GM12878 (cell line): ENCODE measurements around the gene UNC45A. TPM values are rescaled to one million over a fixed set of nuclear protein-coding genes. Genes with fewer than 3 reads are reported as not detected.

Experiments used
- ATAC-seq: fragments of 200-7000 bp; cut with Tn5 transposase; 3 replicates; pipeline ENCODE4 v1.9.1; 2020; ENCODE audit warnings: mild to moderate bottlenecking, moderate library complexity
- BruUV-seq: library from RNA; stranded (reverse); fragments of 400-500 nt; replicated peaks from 2 replicates; lab custom pipeline; 2021; lab: Mats Ljungman, UMichigan
- CTCF ChIA-PET: fragments of 300-600 bp; sonication (Branson Sonifier 250); formaldehyde crosslinking; extraction: SDS; loops from one replicate; lab custom pipeline; 2021; ENCODE audit warnings: inconsistent platforms; lab: Yijun Ruan, JAX
- POLR2A ChIA-PET: fragments of 350-600 bp; formaldehyde crosslinking; extraction: SDS; loops from one replicate; lab custom pipeline; 2021; ENCODE audit warnings: inconsistent platforms; lab: Charles Lee
- RAD21 ChIA-PET: fragments of 300-600 bp; sonication (Branson Sonifier 250); formaldehyde crosslinking; loops from one replicate; lab custom pipeline; 2023; ENCODE audit warnings: antibody characterized with exemption; ENCODE audit not compliant: unreplicated experiment; lab: Charles Lee
- SMC1A ChIA-PET: fragments of 300-600 bp; sonication (Branson Sonifier 250); formaldehyde crosslinking; loops from one replicate; lab custom pipeline; 2023; ENCODE audit not compliant: unreplicated experiment, uncharacterized antibody; lab: Charles Lee
- DNase-seq: peaks from one replicate; pipeline ENCODE4 v3.0.0-alpha.2; 2011; ENCODE audit warnings: low read depth, low spot score
- FAIRE-seq: peaks from 3 replicates; lab custom pipeline; 2011; peaks lifted over from hg19 to GRCh38; lab: Jason Lieb, UNC
- H2AFZ ChIP-seq: 2 replicates; pipeline ENCODE4 v1.6.0; 2011; ENCODE audit warnings: low read depth, low read length, control low read depth; ENCODE audit not compliant: control insufficient read depth
- H3K27ac ChIP-seq: 2 replicates; pipeline ENCODE4 v1.5.1; 2011; ENCODE audit warnings: control low read depth; ENCODE audit not compliant: control insufficient read depth, insufficient read depth
- H3K27me3 ChIP-seq, 2 experiments: replicated peaks in 1 of 2; 2 replicates each; pipeline versions ENCODE4 v1.6.0 to v1.6.1; 2011; ENCODE audit warnings: low read length in 1 of 2; ENCODE audit not compliant: control insufficient read depth in 2 of 2, insufficient read depth in 2 of 2
- H3K36me3 ChIP-seq, 2 experiments: 2 replicates each; pipeline ENCODE4 v1.5.1; 2011; ENCODE audit warnings: low read length in 1 of 2; ENCODE audit not compliant: control insufficient read depth in 2 of 2, insufficient read depth in 2 of 2
- H3K4me1 ChIP-seq: 2 replicates; pipeline ENCODE4 v1.6.1; 2011; ENCODE audit warnings: mild to moderate bottlenecking, low read length, moderate library complexity, mixed read lengths; ENCODE audit not compliant: control insufficient read depth, insufficient read depth
- H3K4me2 ChIP-seq: 2 replicates; pipeline ENCODE4 v1.6.0; 2011; ENCODE audit warnings: control low read depth; ENCODE audit not compliant: control insufficient read depth, insufficient read depth
- H3K4me3 ChIP-seq: fragments of 200-600 bp; sonication (generic); 2 replicates; pipeline ENCODE4 v1.5.1; 2016
- H3K79me2 ChIP-seq: 2 replicates; pipeline ENCODE4 v1.6.0; 2011; ENCODE audit warnings: low read length; ENCODE audit not compliant: control insufficient read depth, insufficient read depth
- H3K9ac ChIP-seq: 2 replicates; pipeline ENCODE4 v1.8.0; 2011; ENCODE audit warnings: low read length, control low read depth, mixed read lengths; ENCODE audit not compliant: control insufficient read depth, insufficient read depth
- H3K9me3 ChIP-seq: replicated peaks from 3 replicates; pipeline ENCODE4 v1.5.1; 2011; ENCODE audit warnings: mild to moderate bottlenecking, low read length; ENCODE audit not compliant: control insufficient read depth, insufficient read depth
- H4K20me1 ChIP-seq: 2 replicates; pipeline ENCODE4 v1.6.0; 2011; ENCODE audit not compliant: control insufficient read depth, insufficient read depth
- BCL3 ChIP-seq: IDR thresholded peaks from 2 replicates; pipeline ENCODE4 v1.6.1; 2011; ENCODE audit warnings: borderline replicate concordance, low read depth, mild to moderate bottlenecking, moderate library complexity, low read length; ENCODE audit not compliant: insufficient read depth, poor library complexity, severe bottlenecking
- NFIC ChIP-seq: IDR thresholded peaks from 2 replicates; pipeline ENCODE4 v1.6.1; 2012; ENCODE audit warnings: low read depth, mild to moderate bottlenecking, inconsistent platforms, low read length, moderate library complexity
- POLR2A ChIP-seq: IDR thresholded peaks from 2 replicates; pipeline ENCODE4 v1.6.1; 2011; ENCODE audit warnings: low read depth, mild to moderate bottlenecking, low read length
- RBBP5 ChIP-seq: fragments of 200-600 bp; sonication (generic); conservative IDR thresholded peaks from 2 replicates; pipeline ENCODE4 v1.6.1; 2016
- SREBF1 ChIP-seq: IDR thresholded peaks from 2 replicates; pipeline ENCODE4 v1.6.1; 2012; ENCODE audit warnings: mild to moderate bottlenecking, low read length
- YBX1 ChIP-seq: fragments of 450-650 bp; IDR thresholded peaks from 2 replicates; pipeline ENCODE4 v1.6.1; 2016; ENCODE audit warnings: antibody characterized with exemption
- ZNF687 ChIP-seq: fragments of 450-650 bp; IDR thresholded peaks from 2 replicates; pipeline ENCODE4 v1.6.1; 2017; ENCODE audit warnings: mild to moderate bottlenecking, moderate library complexity
- WGBS: methylation state at CpG from one replicate; pipeline ENCODE4 v1.1.6; 2016; ENCODE audit warnings: low lambda C conversion rate; ENCODE audit not compliant: insufficient replicate concordance, insufficient coverage; ENCODE audit errors: missing lambda C conversion rate; 5-methylcytosine and 5-hydroxymethylcytosine counted together
- in situ Hi-C: fragments of 300-500 bp; cut with MboI; formaldehyde crosslinking; loops from 9 replicates; pipeline ENCODE4 v1.14.3; 2018; ENCODE audit warnings: mixed read lengths
- intact Hi-C: fragments of 100-400 bp; cut with micrococcal nuclease; formaldehyde crosslinking; loops from one replicate; pipeline ENCODE4 v1.14.2; 2022; ENCODE audit not compliant: unreplicated experiment
- polyA plus RNA-seq, 11 experiments: library from polyadenylated mRNA; depleted of rRNA in 4 of 11; unstranded in 6 of 11; stranded (reverse) in 5 of 11; fragments of >200 nt; fragmentation: Nextera tagmentation in 4 of 11; fragmentation: Illumina TruSeq in 1 of 11; extraction: Ambion mirVana in 4 of 11; extraction: Trizol in 1 of 11; gene quantifications; 1 replicate in 1 of 11; 2 replicates in 10 of 11; pipeline versions ENCODE4 v1.2.1 to v1.2.3, GENCODE V29; 2011 to 2016; ENCODE audit warnings: inconsistent platforms in 2 of 11, missing spikeins in 2 of 11, low read depth in 1 of 11
- total RNA-seq, 4 experiments: library from RNA; depleted of rRNA in 3 of 4; stranded (reverse); fragments of >200 nt in 3 of 4; fragmentation: Illumina TruSeq in 1 of 4; extraction: Trizol in 1 of 4; gene quantifications; 2 replicates each; pipeline versions ENCODE4 v1.2.1 to v1.2.3, GENCODE V29; 2013 to 2021

Gene UNC45A
- total and polyA plus RNA-seq, 10 of the 15 experiments (the other 5 are each of a cell fraction or from before 2014, with no cell fraction given) = 10.3 to 57.8 (median 40.5) TPM

GRCh38 chr15:90970274-90970673, 35.2 kb downstream of the UNC45A start:
- FAIRE-seq (no peak), DNase-seq (no peak), ATAC-seq (no peak)
- CTCF ChIA-PET = interaction anchor here (1.9 kb wide), 1 partner anchor 10 kb away, joined by 7 read pairs; no protein-coding TSS in a partner anchor
- Histone ChIP-seq H3K79me2 (no peaks in the 10 kb centered on the region), H3K9me3 (no peaks in the 10 kb centered on the region), H3K27ac (no peak overlapping the region), H3K9ac (no peak overlapping the region), H3K36me3 (peaks cover 35 to 47% of the 10 kb centered on the region in 2 experiments), H4K20me1 (no peaks in the 10 kb centered on the region), H3K27me3 (no peaks in the 10 kb centered on the region)
- intact Hi-C loops = no loop called here
- SMC1A ChIA-PET = no interaction called here
- RAD21 ChIA-PET = no interaction called here
- in situ Hi-C loops = loop anchor here (25.0 kb wide), 1 partner anchor 1383 kb away; the partner anchor contains the start of gene TICRR
- POLR2A ChIA-PET = no interaction called here
- no peak for TF ChIP-seq NFIC
- TF ChIP-seq POLR2A = peak; percentile 36; the same call in 1 of the 2 replicates
- TF ChIP-seq, all 136 proteins: peak for 1
- H3K4me2 ChIP-seq = no peak overlapping the region
- H3K4me3 ChIP-seq = no peak overlapping the region
- 85% methylated on average over 7 of the region's 7 CpGs for WGBS
- no TSS peak for BruUV-seq
- no peaks in the 10 kb centered on the region for H3K4me1 ChIP-seq
- no peak overlapping the region for H2AFZ ChIP-seq

DNA sequence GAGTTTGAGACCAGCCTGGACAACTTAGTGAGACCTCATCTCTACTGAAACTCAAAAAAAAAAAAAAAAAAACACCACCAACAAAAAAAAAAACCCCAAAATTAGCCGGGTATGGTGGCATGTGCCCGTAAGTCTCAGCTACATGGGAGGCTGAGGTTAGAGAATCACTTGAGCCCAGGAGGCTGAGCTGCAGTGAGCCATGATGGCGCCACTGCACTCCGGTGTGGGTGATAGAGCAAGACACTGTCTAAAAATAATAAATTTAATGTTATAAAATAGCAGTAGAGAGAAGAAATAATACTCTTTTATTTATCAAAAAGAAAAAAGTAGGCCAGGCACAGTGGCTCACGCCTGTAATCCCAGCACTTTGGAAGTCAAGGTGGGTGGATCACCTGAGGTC, 37.0 kb downstream of the UNC45A start:
- ChIA-PET RAD21 (interaction anchor here (0.7 kb wide), 2 partner anchors 39 to 69 kb away, joined by 3 read pairs; no protein-coding TSS in a partner anchor), SMC1A (interaction anchor here (1.1 kb wide), 1 partner anchor 16 kb away, joined by 3 read pairs; no protein-coding TSS in a partner anchor), POLR2A (interaction anchor here (0.6 to 0.7 kb wide), 6 partner anchors 11 to 755 kb away, joined by 3 to 8 read pairs (median 5); no protein-coding TSS in a partner anchor), CTCF (interaction anchor here (0.6 to 1.9 kb wide), 4 partner anchors 12 to 300 kb away, joined by 3 to 7 read pairs (median 3); partner anchors contain the start of gene VPS33B)
- no peak overlapping the region for H3K4me3 ChIP-seq
- no peaks in the 10 kb centered on the region for H4K20me1 ChIP-seq
- no peak overlapping the region for H2AFZ ChIP-seq
- no peak overlapping the region for H3K27ac ChIP-seq
- 97% methylated on average over 5 of the region's 5 CpGs for WGBS
- no peak overlapping the region for H3K9ac ChIP-seq
- no peaks in the 10 kb centered on the region for H3K4me1 ChIP-seq
- DNase-seq = no peak
- no peak overlapping the region for H3K4me2 ChIP-seq
- intact Hi-C loops (no loop called here), in situ Hi-C loops (loop anchor here (25.0 kb wide), 1 partner anchor 1385 kb away; the partner anchor contains the start of gene TICRR)
- H3K9me3 ChIP-seq = no peaks in the 10 kb centered on the region
- no TSS peak for BruUV-seq
- no peaks in the 10 kb centered on the region for H3K79me2 ChIP-seq
- H3K27me3 ChIP-seq = no peaks in the 10 kb centered on the region
- H3K36me3 ChIP-seq = peaks cover 33 to 45% of the 10 kb centered on the region in 2 experiments
- no peak for FAIRE-seq
- no peak for ATAC-seq
- no peak for TF ChIP-seq BCL3
- no peak for TF ChIP-seq RBBP5
- TF ChIP-seq ZNF687 = no peak
- no peak for TF ChIP-seq SREBF1
- no peak for TF ChIP-seq YBX1
